HG02852 (cell line): ENCODE data around the gene PCDHGB7.
"Not testable (repeated sequence)": the region's sequence is repeated elsewhere in the genome, so short reads cannot be mapped to it uniquely, and the experiment has no call there.

Experiments
- ATAC-seq: cut with Tn5 transposase; IDR thresholded peaks from one replicate; pipeline ENCODE4 v1.9.1; 2021; ENCODE audit warnings: mild to moderate bottlenecking, moderate library complexity; ENCODE audit not compliant: unreplicated experiment

The PCDHGB7 gene

GRCh38 chr5:141422742-141423291 is 5.3 kb downstream of the PCDHGB7 start:
- ATAC-seq = no peak

- no peak for ATAC-seq
Observed at GRCh38 chr5:141427783-141428426, 10.4 kb downstream of the PCDHGB7 start.

GRCh38 chr5:141430332-141431113 is 13.0 kb downstream of the PCDHGB7 start, which contains the start of gene PCDHGA12:
PCDHGA12 (plus strand) TSS chr5:141430507; CDS start chr5:141430760, 253 bp downstream.
- peak; percentile 79 for ATAC-seq

GRCh38 chr5:141431286-141431685 is 13.8 kb downstream of the PCDHGB7 start:
- ATAC-seq = peak; percentile 54

GRCh38 chr5:141432308-141432707 is 14.8 kb downstream of the PCDHGB7 start:
- ATAC-seq = not testable (repeated sequence)

GRCh38 chr5:141432726-141433125 is 15.2 kb downstream of the PCDHGB7 start:
- not testable (repeated sequence) for ATAC-seq

GRCh38 chr5:141434006-141434405 is 16.5 kb downstream of the PCDHGB7 start:
- ATAC-seq = no peak

GRCh38 chr5:141437221-141437620 is 19.7 kb downstream of the PCDHGB7 start:
- no peak for ATAC-seq

- no peak for ATAC-seq
Observed at GRCh38 chr5:141439411-141440141, 22.1 kb downstream of the PCDHGB7 start.

GRCh38 chr5:141440341-141440740 is 22.9 kb downstream of the PCDHGB7 start:
- no peak for ATAC-seq

GRCh38 chr5:141441571-141442170 is 24.2 kb downstream of the PCDHGB7 start:
- no peak for ATAC-seq

GRCh38 chr5:141465351-141465750 is 47.9 kb downstream of the PCDHGB7 start:
- ATAC-seq = no peak
